Activated CD8-positive, alpha-beta memory T cell treated with anti-CD3 and anti-CD28 coated beads, Interleukin-2, amount 50 U/mL, for 4 hours (primary cell): ENCODE measurements around the gene KRT14.
"Not testable (repeated sequence)": the region's sequence is repeated elsewhere in the genome, so short reads cannot be mapped to it uniquely, and the experiment has no call there.

Experiments
- DNase-seq: peaks from one replicate; pipeline ENCODE4 v3.0.0-alpha.2; 2020

The KRT14 gene

GRCh38 chr17:41545829-41546410 lies 40.8 kb downstream of the KRT14 start:
- no peak for DNase-seq

GRCh38 chr17:41544935-41545334 lies 41.8 kb downstream of the KRT14 start:
- DNase-seq: no peak

DNA sequence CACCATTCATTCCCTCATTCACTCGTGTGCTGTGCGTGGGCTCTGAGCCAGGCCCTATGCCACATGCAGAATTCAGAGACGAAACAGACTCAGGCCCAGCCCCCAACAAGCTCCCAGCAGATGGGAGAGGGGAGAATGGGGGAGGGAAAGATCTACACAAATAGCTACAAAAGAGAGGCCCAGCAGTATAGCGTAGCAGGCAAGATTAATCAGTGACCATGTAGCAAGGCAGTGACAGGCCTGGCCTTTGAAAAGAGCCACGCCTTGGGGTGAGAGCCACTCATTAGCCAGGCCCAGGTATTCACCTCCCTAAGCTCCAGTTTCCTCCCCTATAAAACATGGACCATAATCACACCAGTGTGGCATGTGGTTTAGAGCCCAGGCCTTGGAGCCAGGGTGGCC lies 42.2 kb downstream of the KRT14 start:
- DNase-seq: no peak

GRCh38 chr17:41542786-41543185 lies 43.9 kb downstream of the KRT14 start:
- not testable (repeated sequence) for DNase-seq

GRCh38 chr17:41542357-41542756 lies 44.3 kb downstream of the KRT14 start:
- DNase-seq: no peak

- DNase-seq: no peak
These were observed 45.6 kb downstream of the KRT14 start for GRCh38 chr17:41540921-41541625.

- no peak for DNase-seq
These were observed 46.6 kb downstream of the KRT14 start for GRCh38 chr17:41539979-41540701.

DNA sequence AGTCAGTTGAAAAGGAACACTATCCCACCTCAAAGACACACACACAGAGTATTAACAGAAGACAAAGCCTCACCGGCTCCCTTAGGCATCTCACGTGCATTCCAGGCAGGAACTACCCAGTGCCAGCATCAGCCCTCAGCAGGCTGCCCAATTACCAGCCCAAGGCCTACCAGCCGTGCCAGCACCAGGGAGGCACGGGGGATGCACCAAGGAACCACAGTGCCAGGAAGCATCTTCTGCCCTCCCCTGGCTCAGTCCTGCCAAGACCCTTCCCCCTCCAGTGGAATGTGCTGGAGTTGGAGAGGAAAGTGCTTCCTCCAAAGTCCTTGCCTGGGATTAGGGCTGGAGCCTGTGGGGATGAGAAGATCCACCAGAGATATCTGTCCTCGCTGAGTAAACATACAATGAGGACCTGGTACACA lies 47.6 kb downstream of the KRT14 start:
- DNase-seq: no peak

- no peak for DNase-seq
These were observed 48.1 kb downstream of the KRT14 start for GRCh38 chr17:41538565-41538991.

DNA sequence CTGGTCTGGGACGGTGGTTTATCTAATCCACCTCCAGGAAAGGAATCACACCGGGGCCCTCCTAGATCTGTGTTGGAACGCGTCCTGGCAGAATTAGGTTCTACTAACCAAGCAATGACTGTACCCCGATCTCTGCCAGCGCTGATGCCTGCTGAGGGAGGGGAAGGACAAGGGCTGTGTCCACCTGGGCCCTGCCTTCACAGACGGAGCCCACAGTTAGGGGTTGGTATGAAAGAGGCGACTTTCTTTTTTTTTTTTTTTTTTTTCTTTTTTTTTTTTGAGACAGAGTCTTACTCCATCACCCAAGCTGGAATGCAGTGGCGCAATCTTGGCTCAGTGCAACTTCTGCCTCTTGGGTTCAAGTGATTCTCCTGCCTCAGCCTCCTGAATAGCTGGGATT lies 48.7 kb downstream of the KRT14 start:
- no peak for DNase-seq

DNA sequence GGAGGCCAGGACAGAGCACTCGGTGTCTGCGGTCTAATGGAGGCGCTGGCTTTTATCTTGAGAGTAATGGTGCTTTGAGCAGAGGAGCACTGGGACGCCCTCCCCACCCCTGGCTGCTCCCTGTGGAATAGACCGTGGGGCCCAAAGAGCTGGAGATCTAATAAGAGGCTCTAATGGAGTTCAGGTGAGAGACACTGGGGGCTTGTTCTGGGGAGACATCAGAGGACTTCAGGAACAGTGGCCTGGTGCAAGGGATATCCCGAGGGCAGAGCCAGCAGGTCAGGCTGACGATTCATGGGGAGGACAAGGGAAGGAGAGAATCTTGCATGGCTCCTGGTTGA lies 49.1 kb downstream of the KRT14 start:
- DNase-seq: no peak

- no peak for DNase-seq
These were observed 49.7 kb downstream of the KRT14 start for GRCh38 chr17:41536741-41537613.

- no peak for DNase-seq
These were observed 50.8 kb downstream of the KRT14 start for GRCh38 chr17:41535764-41536481.

DNA sequence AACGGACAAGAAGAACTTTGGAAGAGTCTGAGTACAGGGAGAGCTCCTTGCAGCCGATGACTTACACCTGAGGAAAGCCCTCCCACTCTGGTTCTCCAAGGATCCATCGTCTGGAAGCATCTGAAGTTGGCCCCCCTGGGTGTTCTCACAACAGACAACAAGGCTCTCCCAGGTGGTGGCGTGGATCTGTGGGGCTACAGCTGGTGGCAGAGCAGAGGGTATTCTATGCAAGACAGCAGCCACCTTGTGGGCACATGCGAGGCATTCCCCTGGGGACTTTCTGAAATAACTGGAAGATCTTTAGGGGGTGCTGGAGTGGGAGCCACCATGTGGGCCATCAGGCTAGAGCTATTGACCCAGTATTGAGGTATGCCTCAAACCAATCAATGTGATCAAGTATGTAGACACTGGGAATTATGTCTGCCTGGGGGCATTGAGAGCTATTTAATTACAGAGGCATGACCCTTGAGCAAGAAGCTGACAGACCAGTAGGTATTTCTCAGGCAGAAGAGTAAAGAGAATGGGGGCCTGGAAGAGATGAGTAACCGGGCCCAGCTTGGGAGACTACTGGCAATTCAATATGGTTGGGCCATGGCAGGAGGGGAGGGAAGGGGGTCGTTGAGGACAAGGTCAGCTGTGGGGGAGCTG lies 51.7 kb downstream of the KRT14 start:
- no peak for DNase-seq

- no peak for DNase-seq
These were observed 53.1 kb downstream of the KRT14 start for GRCh38 chr17:41533613-41534012.

- no peak for DNase-seq
These were observed 53.6 kb downstream of the KRT14 start for GRCh38 chr17:41532947-41533570.
